Fibroblast of lung (primary cell): ENCODE results near the gene ETF1.

Source experiments
- EZH2 ChIP-seq: IDR thresholded peaks from 2 replicates; pipeline ENCODE4 v1.5.1; 2012; ENCODE audit warnings: low read length, control low read depth, mild to moderate bottlenecking; ENCODE audit errors: missing control alignments
- TF ChIP-seq, protein P1 (sequence below), 2 donors: IDR thresholded peaks in 1 of 2; conservative IDR thresholded peaks in 1 of 2; 1 replicate in 1 of 2; 2 replicates in 1 of 2; pipeline ENCODE4 v1.5.1; 2011 to 2012; ENCODE audit warnings: low read length in 2 of 2, control low read depth in 1 of 2, inconsistent platforms in 1 of 2, low read depth in 1 of 2, mild to moderate bottlenecking in 1 of 2

DNA sequence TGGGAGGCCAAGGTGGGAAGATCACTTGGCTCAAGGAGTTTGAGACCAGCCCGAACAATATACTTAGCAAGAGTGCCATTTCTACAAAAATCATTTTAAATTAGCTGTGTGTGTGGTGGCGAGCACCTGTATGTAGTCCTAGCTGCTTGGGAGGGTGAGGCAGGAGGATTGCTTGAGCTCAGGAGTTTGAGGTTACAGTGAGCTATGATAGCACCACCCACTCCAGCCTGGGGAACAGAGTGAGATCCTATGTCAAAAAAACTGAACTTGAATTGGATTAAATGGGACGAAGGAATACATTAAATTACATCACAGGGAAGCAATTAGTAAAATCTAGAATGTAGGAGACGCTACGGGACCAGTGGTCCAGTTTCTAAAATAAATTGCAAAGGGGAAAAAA lies 6.4 kb upstream of the ETF1 start:
- TF ChIP-seq, protein P1, sequence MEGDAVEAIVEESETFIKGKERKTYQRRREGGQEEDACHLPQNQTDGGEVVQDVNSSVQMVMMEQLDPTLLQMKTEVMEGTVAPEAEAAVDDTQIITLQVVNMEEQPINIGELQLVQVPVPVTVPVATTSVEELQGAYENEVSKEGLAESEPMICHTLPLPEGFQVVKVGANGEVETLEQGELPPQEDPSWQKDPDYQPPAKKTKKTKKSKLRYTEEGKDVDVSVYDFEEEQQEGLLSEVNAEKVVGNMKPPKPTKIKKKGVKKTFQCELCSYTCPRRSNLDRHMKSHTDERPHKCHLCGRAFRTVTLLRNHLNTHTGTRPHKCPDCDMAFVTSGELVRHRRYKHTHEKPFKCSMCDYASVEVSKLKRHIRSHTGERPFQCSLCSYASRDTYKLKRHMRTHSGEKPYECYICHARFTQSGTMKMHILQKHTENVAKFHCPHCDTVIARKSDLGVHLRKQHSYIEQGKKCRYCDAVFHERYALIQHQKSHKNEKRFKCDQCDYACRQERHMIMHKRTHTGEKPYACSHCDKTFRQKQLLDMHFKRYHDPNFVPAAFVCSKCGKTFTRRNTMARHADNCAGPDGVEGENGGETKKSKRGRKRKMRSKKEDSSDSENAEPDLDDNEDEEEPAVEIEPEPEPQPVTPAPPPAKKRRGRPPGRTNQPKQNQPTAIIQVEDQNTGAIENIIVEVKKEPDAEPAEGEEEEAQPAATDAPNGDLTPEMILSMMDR (conservative IDR thresholded peaks at IDR 0.05 in 1 of 2, IDR thresholded peaks at IDR 0.05 in 1 of 2; ENCODE audit: low read depth in 1 of 2, low read length in 2 of 2) = no peak
- TF ChIP-seq EZH2 = no peak
